NCI-H2227 (cell line): Measurements from ENCODE around the gene ZNF629.
A peak's percentile ranks its signal among the peaks of the same experiment; 100 is the strongest.

Experiments used
- DNase-seq: peaks from one replicate; lab custom pipeline; 2025; ENCODE audit not compliant: unreplicated experiment; lab: John Stamatoyannopoulos, UW

ZNF629 gene

DNA sequence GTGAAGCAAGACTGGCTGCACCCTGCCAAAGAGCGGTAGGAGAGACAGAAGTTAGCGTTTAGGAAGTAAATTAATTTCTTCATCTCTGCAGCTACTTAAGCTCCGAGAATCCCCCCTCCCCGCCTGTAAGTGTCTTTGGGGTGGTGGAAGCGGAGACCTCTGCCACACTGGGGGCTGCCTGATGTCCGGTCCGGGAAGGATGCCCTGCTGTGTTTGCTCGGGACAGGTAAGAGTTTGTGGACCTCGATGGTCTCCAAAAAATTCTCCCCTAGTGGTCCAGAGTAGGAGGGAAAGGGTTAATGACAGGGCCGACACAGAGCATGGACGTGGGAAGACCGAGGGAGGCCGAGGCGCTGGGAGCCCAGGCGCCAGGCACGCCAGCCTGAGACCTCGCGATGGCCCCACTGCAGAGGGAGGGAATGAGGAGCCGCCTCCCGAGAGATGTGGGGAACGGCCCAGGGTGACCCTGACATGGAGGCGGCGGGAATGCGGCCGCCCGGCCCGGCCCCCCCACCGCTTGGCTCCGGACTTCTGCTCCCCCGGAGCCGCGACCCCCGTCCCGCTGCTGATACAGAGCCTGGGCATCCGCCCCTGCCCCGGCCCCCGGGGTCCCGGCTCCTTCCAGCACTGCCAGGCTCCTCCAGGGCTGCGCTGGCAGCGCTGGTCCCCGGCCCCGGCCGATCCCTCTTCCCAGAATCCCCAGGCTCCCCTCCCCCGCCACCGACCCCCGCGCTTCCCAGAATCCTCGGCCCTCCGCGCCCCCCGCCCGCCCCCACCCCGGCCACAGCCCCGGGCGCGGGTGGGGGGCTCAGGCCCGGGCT is 680 bp downstream of the ZNF629 start:
- peak; percentile 74 for DNase-seq

DNA sequence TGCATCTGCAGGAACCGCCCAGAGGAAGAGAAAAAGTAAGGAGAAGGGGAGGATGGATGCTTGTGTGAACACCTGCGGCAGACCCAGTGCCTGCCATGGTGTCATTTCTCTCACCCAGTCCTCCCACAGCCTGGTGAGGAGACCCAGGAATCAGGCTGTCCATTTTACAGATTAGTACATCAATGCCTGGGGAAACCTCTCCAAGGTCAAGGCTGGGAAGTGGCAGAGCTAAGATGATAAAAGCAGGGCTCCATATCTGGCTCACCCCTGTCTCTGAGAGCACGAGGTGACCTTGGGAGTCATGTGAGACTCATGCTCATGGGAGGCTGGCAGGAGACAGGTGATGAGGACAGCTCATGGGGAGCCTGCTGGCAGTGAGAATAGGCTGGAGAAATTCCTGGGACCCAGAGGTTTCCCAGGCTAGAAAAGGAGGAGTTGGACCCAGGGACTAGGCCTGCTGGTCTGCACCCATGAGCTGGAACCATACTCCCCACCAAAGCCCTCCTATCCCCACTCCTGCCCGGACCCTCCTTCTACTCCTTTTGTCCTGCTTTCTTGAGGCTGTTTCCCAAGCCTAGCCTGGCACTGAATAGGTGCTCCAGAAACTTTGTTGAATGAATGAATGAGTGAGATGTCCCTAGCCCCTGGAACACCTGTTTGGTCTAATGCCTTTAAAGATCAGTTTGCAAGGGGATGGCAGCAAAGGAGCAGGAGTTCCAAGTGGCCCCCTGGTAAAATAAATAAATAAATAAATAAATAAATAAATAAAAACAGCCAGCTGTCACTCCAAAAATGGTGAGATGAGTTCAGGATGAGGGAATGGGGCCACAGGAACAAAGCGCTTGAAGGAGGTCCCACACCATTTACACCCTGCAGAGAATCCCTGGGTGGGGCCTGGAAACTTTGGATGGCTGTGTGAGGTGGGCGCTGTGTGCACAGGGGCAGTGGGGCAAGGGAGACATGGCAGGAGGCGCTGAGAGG is 1.6 kb downstream of the ZNF629 start:
- DNase-seq = no peak

DNA sequence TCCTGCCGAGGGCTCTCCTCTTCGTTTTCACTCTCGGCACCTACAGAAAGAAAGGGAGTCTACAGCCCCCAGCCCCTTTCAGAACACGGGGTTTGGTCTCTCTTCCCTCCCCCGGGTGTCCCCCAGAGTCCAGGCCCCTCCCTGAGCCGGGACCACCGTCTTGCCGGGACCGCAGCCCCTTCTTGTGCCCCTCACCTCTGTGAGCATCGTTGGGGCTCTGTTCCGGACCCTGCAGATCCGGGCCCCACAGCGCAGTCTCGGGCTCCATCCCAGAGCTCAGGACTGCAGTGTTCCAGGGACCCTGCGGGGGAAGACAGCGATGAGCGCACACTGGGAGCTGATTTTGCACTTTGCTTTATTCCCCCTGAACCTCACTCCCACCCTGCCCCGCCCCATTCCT is 2.8 kb downstream of the ZNF629 start:
- DNase-seq = no peak

DNA sequence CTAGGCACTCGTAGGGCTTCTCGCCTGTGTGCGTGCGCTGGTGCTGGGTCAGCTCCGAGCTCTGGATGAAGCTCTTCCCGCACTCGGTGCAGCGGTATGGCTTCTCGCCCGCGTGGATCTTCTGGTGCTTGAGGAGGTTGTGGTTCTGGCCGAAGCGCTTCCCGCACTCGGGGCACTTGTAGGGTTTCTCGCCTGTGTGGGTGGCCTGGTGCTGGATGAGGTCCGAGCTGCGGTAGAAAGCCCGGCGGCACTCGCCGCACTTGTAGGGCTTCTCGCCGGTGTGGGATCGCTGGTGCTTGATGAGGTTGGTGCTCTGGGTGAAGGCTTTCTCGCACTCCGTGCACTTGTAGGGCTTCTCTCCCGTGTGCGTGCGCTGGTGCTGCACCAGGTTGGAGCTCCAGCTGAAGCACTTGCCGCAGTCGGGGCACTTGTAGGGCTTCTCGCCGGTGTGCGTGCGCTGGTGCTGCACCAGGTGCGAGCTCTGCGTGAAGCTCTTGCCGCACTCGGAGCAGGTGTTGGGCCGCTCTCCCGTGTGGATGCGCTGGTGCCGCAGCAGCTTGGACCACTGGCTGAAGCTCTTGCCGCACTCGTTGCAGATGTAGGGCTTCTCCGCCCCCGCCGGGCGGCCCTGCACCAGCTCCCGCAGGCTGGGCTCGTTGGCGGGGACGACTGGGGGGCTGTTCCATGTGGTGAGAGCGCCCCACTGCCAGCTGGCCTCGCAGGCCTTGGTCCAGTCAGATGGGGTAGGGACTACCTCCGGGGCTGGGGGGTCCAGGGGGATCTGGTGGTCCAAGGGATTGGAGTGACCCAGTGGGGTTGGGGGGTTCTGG is 3.5 kb downstream of the ZNF629 start:
- DNase-seq = no peak

DNA sequence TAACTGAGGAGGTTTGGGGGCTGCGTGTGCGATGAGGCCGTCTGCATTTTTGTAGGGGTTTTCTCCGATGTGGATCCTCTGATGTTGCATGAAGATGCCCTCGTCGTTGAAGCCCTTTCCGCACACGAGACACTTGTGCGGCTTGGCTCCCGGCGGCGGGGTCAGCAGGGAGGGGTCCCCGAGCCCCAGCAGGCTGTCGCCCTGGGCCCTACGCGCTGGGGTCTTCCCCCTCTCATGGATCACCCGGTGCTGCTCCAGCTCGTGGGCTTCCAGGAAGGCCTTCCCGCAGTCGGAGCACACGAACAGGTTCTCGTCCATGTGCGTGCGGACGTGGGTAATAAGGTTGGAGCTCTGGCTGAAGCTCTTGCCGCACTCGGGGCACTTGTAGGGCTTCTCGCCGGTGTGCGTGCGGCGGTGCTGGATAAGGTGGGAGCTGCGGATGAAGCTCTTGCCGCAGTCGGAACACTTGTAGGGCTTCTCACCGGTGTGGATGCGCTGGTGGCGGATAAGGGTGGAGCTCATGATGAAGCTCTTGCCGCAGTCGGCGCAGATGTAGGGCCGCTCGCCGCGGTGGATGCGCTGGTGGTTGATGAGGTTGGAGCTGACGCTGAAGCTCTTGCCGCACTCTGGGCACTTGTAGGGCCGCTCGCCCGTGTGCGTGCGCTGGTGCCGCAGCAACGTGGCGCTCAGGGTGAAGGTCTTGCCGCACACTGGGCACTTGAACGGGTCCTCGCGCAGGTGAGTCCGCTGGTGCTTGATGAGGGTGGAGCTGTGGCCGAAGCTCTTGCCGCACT is 4.3 kb downstream of the ZNF629 start:
- no peak for DNase-seq

DNA sequence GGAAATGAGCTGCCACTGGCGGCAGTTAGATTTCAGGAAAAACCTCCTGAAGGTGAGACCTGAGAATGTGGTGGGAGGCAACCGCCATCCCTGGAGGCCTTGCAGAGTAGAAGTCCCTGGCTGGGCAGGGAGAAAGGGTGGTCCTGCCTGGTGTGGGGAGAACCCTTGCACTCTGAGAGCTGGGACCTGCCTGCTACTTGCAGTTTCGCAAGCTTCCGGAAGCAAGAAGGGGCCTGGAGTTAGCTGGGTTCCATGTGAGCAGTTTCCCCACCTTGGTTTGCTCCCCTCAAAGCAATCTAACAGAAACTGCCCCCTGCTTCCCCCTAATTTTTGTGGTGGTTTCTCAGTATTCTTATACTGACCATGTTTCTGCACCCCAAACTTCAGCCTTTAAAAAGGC is 6.5 kb downstream of the ZNF629 start:
- DNase-seq = no peak

DNA sequence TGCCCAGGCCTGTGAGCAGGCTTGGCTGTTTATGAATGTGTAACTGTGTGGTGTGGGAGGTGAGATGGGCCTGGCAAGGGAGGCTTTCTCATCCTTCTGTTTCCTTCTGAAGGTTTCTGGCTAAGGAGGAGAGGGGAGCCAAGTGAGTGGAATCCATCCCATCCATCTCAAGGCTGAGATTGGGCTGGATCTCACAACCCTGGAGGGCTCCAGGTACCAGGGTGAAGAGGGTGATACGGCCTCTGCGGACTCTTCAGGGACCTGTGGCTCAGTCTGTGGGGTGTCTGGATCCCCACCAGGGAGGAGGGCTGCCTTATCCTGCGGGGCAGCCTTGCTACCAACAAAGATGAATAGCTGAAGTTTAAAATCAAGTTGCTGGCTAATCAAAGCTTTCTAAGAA is 7.0 kb downstream of the ZNF629 start:
- no peak for DNase-seq

DNA sequence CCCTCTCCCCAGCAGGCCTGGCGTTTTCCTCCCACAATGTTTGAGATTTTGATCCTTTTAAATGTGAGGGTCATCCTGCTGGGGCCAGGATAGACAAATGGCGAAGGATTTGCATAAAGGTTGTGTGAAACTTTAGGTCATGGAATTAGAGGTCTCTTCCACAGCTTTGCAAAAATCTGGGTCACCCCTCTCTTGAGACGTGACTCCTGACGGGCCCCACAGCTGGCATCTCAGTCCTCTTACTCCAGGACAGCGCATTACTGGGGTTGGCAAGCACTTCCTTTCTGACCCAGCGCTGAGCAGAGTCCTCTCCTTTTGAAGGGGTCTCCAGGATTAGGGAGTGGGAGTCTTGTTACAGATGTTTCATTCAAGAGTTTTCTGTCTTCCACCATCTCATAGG is 7.4 kb downstream of the ZNF629 start:
- DNase-seq = no peak

DNA sequence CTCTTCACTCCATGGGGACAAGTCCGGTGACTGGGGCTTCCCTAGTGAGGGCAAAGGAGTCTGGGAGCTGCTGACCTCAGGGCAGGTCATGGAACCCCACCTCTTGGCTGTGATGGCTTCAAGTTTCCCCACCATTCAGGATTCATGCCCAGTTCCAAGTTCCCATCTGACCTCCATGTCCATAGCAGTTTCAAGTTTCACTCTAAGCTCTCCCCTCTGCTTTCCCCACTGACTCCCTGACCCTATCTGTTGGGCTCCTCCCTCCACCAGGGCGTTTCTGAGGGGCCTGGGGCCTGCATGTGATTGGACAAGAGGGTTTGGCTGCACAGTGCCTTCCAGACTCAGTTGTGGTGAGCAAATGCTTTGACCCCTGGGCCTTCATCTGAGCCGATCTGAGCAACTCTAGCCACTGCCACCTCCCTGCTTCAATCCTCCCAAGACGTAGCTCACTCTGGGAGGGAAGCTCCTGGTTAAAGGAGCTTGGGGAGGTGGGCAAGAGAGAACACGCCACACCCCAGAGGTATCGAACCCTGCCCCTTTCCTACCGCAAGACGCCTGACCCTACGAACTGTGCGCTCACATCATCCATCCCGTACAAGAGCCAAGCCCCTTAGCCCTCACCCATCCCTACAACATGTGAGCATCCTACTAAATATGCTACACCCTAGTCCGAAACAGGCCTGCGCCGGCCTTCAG is 8.3 kb downstream of the ZNF629 start:
- no peak for DNase-seq

DNA sequence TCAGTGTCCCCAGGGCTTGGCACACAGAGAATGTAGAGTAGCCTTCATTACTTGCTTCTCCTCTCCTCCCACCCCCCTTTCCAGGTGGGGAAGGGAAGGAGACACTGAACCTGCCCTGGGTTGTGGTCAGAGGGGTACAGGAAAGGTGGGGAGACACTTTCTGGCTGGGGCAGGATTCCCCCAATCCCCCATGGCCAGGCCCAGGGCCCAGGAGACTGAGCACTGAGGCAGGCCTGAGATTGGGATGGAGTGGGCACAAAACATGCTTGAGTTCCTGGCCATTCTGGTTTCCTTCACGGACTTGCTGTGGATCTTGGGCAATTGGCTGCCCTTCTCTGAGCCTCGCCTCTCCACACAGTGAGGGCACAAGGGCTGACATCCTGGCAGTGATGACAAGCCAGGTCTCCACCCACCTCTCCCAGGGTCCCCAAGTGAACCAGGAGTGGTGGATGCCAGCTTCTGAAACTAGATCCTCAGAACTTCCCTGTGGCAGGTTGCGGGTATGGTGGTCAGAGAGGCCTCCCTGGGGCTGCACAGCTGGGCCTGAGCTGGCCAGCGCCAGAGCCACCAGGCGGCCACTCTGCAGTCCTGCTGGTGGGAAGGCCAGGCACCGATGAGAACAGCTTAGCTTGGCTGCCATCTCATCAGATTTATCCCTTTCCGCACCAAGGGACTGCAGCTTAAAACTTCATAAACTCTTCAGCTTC is 9.3 kb downstream of the ZNF629 start:
- DNase-seq = no peak

DNA sequence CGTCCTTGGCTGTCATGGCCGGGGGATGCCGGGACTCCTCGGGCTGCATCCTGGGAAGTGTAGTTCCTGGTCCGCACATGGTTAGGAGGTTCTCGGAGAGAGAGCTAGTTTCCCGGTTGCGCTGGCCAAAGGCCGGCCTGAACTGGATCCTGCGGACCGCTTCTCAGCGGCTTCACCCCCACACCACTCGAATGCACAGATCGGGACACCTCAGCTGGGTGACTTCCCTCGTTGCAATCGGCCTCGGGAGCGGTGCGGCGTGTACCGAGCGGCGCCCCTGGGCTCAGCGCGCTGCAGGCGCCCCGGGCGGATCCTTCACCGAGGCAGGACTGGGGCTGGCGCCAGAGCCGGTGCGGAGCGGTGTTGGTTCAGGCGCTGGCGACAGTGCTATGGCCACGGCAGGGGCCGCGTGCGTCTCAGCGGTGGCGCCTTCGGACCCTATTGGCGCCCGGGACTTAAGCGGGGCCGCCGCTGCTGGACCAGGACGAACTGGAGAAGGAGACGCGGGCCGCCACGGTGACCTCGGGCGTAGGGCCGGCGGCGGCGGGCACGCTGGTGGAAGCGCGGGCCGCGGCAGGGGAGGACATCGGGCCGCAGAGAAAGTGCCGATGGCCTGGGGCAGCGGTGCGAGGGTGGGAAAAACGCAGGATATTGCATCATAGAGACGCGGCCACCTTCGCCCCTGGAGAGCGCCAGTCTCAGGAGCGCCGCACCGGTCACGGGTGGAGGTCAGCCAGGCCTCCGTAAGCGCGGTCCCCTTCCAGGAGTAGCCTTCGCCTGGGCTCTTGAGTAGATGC is 11.4 kb downstream of the ZNF629 start:
- peak; percentile 89 for DNase-seq

DNA sequence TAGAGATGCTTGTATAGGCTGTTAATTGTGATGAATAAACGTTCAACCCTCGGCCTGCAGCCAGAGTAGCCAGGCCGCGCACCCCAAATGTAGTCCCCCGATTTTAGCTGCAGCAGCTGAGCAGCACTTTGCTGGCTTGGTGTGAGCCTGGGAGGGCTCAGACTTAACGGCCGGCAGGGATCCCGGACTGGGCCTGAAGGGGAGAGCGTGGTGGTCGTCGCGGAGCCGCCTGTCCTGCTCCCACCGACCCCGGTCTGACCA is 11.9 kb downstream of the ZNF629 start:
- no peak for DNase-seq

DNA sequence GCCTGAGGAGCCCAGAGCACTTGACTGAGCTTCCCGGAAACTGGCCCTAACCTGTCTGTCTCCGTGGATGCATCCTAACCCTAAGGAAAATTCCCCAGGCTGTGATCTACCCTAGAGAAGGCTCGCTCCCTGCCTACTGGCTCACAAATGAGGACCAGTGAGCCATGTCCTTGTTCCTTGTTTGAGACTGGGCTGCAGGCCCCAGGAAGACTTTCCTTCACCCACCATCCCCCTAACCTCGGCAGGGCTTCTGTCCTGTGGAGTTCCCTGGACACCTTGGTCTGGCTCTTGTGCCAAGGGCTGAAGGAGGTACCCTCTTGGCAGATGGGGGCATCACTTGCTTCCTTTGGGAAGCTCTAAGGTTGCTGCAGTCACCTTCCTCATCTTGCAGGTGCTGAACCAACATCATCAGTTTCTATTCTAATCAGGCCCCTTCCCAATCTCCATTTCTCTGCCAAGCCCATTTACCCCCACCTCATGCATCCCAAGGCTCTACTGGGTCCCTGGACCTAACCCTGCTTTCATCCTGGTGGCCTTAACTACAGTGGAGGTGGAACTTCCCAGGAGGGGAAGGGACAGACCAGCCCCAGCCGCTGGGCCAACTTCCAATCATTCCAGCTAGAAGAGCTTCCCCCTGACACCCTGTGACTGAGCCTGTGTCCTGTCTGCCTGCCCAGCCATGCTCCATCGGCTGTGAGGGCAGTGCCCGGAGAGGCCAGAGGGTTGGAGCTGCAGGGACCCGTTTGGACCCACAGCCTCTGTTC is 12.5 kb downstream of the ZNF629 start:
- no peak for DNase-seq

DNA sequence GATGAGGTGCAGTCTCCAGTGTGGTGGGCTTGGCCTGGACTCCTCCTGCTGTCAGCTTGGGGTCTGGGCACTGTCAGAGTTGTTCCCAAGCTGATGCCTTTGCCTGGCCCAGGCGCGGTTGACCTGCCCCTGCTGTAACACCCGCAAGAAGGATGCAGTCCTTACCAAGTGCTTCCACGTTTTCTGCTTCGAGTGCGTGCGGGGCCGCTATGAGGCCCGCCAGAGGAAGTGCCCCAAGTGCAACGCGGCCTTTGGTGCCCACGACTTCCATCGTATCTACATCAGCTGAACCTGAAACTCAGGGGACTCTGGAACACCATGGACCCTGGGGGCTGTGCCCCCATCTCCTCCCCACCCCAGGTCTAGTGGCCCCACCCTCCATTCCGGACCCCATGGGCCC is 13.2 kb downstream of the ZNF629 start:
- DNase-seq = no peak

DNA sequence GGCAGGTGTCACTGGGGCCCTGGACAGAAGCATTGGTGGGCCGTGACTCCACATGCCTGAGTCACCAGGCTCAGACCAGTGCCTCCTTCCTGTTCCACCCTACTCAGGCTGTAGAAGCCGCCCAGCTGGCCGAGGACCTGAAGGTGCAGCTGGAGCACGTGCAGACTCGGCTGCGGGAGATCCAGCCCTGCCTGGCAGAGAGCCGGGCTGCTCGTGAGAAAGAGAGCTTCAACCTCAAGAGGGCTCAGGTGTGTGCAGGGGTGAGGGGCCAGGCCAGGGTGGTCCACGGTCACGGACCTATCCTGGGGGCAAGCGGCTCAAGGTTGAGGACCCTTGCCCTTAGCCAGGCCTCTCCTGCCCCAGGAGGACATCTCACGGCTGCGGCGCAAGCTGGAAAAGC is 15.3 kb downstream of the ZNF629 start:
- no peak for DNase-seq

DNA sequence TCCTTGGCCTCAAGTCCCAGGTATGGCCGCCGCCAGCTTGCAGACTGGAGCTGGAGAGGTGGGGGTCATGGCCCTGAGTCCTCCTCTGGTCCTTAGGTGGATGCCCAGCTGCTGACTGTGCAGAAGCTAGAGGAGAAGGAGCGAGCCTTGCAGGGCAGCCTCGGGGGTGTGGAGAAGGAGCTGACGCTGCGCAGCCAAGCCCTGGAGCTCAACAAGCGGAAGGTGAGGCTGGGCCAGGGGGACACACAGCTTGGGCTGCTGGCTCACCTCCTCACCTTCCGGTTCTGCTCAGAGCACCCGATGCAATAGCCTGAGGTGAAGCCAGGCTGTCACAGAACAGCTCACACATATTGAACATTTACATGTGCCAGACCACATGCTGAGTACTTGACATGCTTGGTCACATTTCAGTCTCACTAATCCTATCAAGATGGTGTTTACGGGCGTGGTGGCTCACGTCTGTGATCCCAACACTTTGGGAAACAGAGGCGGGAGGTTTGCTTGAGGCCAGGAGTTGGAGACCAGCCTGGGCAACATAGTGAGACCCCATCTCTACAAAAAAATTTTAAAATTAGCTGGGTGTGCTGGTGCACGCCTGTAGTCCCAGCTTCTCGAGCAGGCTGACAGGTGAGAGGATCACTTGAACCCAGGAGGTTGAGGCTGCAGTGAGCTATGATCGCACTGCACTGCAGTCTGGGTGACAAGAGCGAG is 17.5 kb downstream of the ZNF629 start:
- DNase-seq = no peak

DNA sequence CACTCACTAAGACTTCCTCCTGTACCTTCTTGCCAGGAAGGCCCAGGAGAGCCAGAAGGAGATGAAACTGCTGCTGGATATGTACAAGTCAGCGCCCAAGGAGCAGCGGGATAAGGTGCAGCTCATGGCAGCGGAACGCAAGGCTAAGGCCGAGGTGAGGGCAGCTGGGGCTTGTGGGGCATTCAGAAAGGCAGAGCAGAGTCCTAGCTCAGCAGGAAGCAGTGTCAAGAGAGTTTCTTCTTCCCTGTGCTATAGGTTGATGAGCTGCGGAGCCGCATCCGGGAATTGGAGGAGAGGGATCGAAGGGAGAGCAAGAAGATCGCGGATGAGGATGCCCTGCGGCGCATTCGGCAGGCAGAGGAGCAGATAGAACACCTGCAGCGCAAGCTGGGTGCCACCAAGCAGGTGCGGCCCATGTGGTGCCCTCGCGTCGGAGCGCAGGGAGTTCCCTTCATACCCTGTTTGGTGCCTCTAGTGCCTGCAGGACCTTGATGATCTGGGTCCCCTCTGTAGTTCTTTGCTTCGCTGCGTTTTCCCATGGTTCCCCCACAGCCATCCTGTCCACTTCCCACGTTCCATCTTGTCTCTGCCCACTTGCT is 18.3 kb downstream of the ZNF629 start:
- DNase-seq = no peak
